CD14-positive monocyte (primary cell): ENCODE measurements around the gene C3orf70. TPM values are rescaled to one million over a fixed set of nuclear protein-coding genes. Genes with fewer than 3 reads are reported as not detected.

Experiments
- DNase-seq, 3 donors: peaks; one replicate each; pipeline ENCODE4 v3.0.0-alpha.2; 2011 to 2022
- H2AFZ ChIP-seq: 2 replicates; pipeline ENCODE4 v1.6.0; 2012; ENCODE audit warnings: mild to moderate bottlenecking, low read depth, low read length, inconsistent platforms; ENCODE audit not compliant: insufficient read depth, poor library complexity, severe bottlenecking
- H3K27ac ChIP-seq, 2 donors: 1 replicate in 1 of 2; 2 replicates in 1 of 2; pipeline ENCODE4 v1.5.1; 2012 to 2013; ENCODE audit warnings: low read length in 2 of 2, control low read depth in 1 of 2, inconsistent platforms in 1 of 2, low read depth in 1 of 2, mild to moderate bottlenecking in 1 of 2
- H3K27me3 ChIP-seq, 2 donors: one replicate each; pipeline versions ENCODE4 v1.6.0 to v1.6.1; 2011 to 2013; ENCODE audit warnings: low read length in 2 of 2; ENCODE audit not compliant: control insufficient read depth in 2 of 2, insufficient read depth in 2 of 2
- H3K36me3 ChIP-seq, 2 donors: replicated peaks in 1 of 2; 1 replicate in 1 of 2; 2 replicates in 1 of 2; pipeline versions ENCODE4 v1.5.1 to v1.6.1; 2012 to 2013; ENCODE audit warnings: low read length in 2 of 2, control low read depth in 1 of 2, inconsistent platforms in 1 of 2, mild to moderate bottlenecking in 1 of 2; ENCODE audit not compliant: insufficient read depth in 2 of 2, control insufficient read depth in 1 of 2
- H3K4me1 ChIP-seq, 2 donors: 1 replicate in 1 of 2; 2 replicates in 1 of 2; pipeline versions ENCODE4 v1.5.1 to v1.6.1; 2012 to 2013; ENCODE audit warnings: low read length in 2 of 2, control low read depth in 1 of 2, inconsistent platforms in 1 of 2, mild to moderate bottlenecking in 1 of 2, moderate library complexity in 1 of 2; ENCODE audit not compliant: insufficient read depth in 2 of 2, control insufficient read depth in 1 of 2
- H3K4me2 ChIP-seq: replicated peaks from 2 replicates; pipeline ENCODE3; 2012; ENCODE audit warnings: low read length, moderate library complexity, mild to moderate bottlenecking; ENCODE audit not compliant: poor library complexity, severe bottlenecking; ENCODE audit errors: extremely low read depth
- H3K4me3 ChIP-seq, 3 experiments: fragments of 200-600 bp in 1 of 3; sonication (generic) in 1 of 3; replicated peaks in 1 of 3; 1 replicate in 2 of 3; 2 replicates in 1 of 3; pipeline ENCODE4 v1.5.1; 2011 to 2013; ENCODE audit warnings: low read length in 3 of 3, mild to moderate bottlenecking in 3 of 3, control low read depth in 2 of 3, low read depth in 2 of 3, inconsistent platforms in 1 of 3, moderate library complexity in 1 of 3
- H3K79me2 ChIP-seq: 2 replicates; pipeline ENCODE4 v1.6.0; 2012; ENCODE audit warnings: mild to moderate bottlenecking, control low read depth, inconsistent platforms, low read length, moderate library complexity; ENCODE audit not compliant: insufficient read depth
- H3K9ac ChIP-seq: 2 replicates; pipeline ENCODE4 v1.6.0; 2017; ENCODE audit warnings: low read length, mild to moderate bottlenecking; ENCODE audit not compliant: insufficient read depth, poor library complexity, severe bottlenecking
- H3K9me3 ChIP-seq, 2 donors: replicated peaks in 1 of 2; 1 replicate in 1 of 2; 2 replicates in 1 of 2; pipeline versions ENCODE4 v1.5.1 to v1.6.1; 2012 to 2013; ENCODE audit warnings: low read length in 2 of 2, control low read depth in 1 of 2; ENCODE audit not compliant: control insufficient read depth in 1 of 2, insufficient read depth in 1 of 2
- H4K20me1 ChIP-seq: 2 replicates; pipeline ENCODE4 v1.6.0; 2012; ENCODE audit warnings: mild to moderate bottlenecking, low read length, control low read depth, moderate library complexity; ENCODE audit not compliant: insufficient read depth
- H3K27ac Mint-ChIP-seq, 7 donors: one replicate each; pipeline ENCODE4 v1.8.0; 2020; ENCODE audit warnings: mild to moderate bottlenecking in 7 of 7, mixed read lengths in 7 of 7, moderate library complexity in 6 of 7, inconsistent platforms in 2 of 7
- H3K27me3 Mint-ChIP-seq, 3 donors: one replicate each; pipeline ENCODE4 v1.8.0; 2021 to 2022; ENCODE audit warnings: low read depth in 3 of 3, mild to moderate bottlenecking in 3 of 3, mixed read lengths in 3 of 3, moderate library complexity in 3 of 3, inconsistent platforms in 1 of 3
- H3K36me3 Mint-ChIP-seq, 2 donors: one replicate each; pipeline ENCODE4 v1.8.0; 2020; ENCODE audit warnings: mixed read lengths in 2 of 2, inconsistent platforms in 1 of 2, mild to moderate bottlenecking in 1 of 2
- H3K4me1 Mint-ChIP-seq: one replicate; pipeline ENCODE4 v1.8.0; 2020; ENCODE audit warnings: mild to moderate bottlenecking, mixed read lengths
- H3K4me3 Mint-ChIP-seq, 2 donors: one replicate each; pipeline ENCODE4 v1.8.0; 2020; ENCODE audit warnings: mild to moderate bottlenecking in 2 of 2, mixed read lengths in 2 of 2, moderate library complexity in 1 of 2
- H3K9me3 Mint-ChIP-seq, 7 donors: one replicate each; pipeline ENCODE4 v1.8.0; 2020 to 2022; ENCODE audit warnings: mixed read lengths in 7 of 7, mild to moderate bottlenecking in 6 of 7, moderate library complexity in 6 of 7, inconsistent platforms in 2 of 7
- CTCF ChIP-seq: fragments of 200-600 bp; IDR thresholded peaks from one replicate; pipeline ENCODE4 v1.8.0; 2022; ENCODE audit warnings: antibody characterized with exemption, mild to moderate bottlenecking
- WGBS: methylation state at CpG from one replicate; pipeline ENCODE4 v1.1.5; 2013; ENCODE audit warnings: missing lambda C conversion rate; ENCODE audit not compliant: insufficient coverage; 5-methylcytosine and 5-hydroxymethylcytosine counted together
- intact Hi-C, 2 donors: fragments of 100-400 bp; cut with micrococcal nuclease; formaldehyde crosslinking; loops; one replicate each; pipeline versions ENCODE4 v1.15.0 to v1.15.1; 2023
- polyA plus RNA-seq, 3 donors: library from polyadenylated mRNA; depleted of rRNA in 1 of 3; unstranded in 2 of 3; stranded (reverse) in 1 of 3; fragments of 300-500 nt in 2 of 3; fragments of >200 nt in 1 of 3; fragmentation: Illumina TruSeq in 2 of 3; gene quantifications; 1 replicate in 2 of 3; 2 replicates in 1 of 3; pipeline ENCODE4 v1.2.3, GENCODE V29; 2012 to 2021

The C3orf70 gene
- polyA plus RNA-seq, 3 donors, result 0.01 to 0.08 TPM; not detected in 1

GRCh38 chr3:185069037-185070030 is 83.5 kb downstream of the C3orf70 start:
- intact Hi-C loops, result no loop called here
- no peak overlapping the region for H2AFZ ChIP-seq
- H3K9ac ChIP-seq, result no peak overlapping the region
- H3K36me3 Mint-ChIP-seq, result no peaks in the 10 kb centered on the region
- H3K27me3 Mint-ChIP-seq, result peaks cover 0 to 10% (median 5%) of the 10 kb centered on the region in 3 donors
- H3K4me3 ChIP-seq, result no peak overlapping the region
- H3K4me2 ChIP-seq, result no peak overlapping the region
- H3K27me3 ChIP-seq, result no peaks in the 10 kb centered on the region
- H3K4me3 Mint-ChIP-seq, result no peak overlapping the region
- H3K9me3 Mint-ChIP-seq, result peaks cover 0 to 7% (median 2%) of the 10 kb centered on the region in 7 donors
- H3K9me3 ChIP-seq, result no peaks in the 10 kb centered on the region
- H3K36me3 ChIP-seq, result no peaks in the 10 kb centered on the region
- H3K27ac Mint-ChIP-seq, result no peak overlapping the region
- H3K4me1 ChIP-seq, result no peaks in the 10 kb centered on the region
- H4K20me1 ChIP-seq, result no peaks in the 10 kb centered on the region
- H3K4me1 Mint-ChIP-seq, result no peaks in the 10 kb centered on the region
- TF ChIP-seq CTCF, result no peak
- WGBS, result 83% methylated on average over 24 of the region's 28 CpGs
- H3K27ac ChIP-seq, result no peak overlapping the region
- no peak for DNase-seq
- H3K79me2 ChIP-seq, result no peaks in the 10 kb centered on the region

DNA sequence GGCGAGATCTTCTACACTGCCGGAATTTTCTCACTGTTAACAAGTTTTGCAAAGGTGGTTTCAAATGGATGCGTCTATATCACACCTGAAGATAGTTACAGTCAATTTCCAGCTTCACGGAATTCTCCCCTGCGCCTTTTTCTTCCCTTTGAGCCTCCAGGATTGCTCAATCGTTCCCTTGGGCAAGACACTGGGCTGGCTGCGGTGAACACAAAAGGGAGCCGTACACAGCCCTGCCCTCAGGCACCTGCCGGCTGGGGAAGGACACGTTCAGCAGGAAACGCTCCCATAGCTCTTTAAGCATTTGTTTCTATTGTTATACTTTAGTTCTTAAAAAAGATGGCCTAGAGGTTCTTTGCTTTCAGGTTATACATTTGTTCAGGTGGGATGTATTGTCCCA is 85.7 kb downstream of the C3orf70 start:
- peaks cover 0 to 8% (median 4%) of the 10 kb centered on the region in 7 donors for H3K9me3 Mint-ChIP-seq
- intact Hi-C loops, result no loop called here
- DNase-seq, result no peak
- H3K4me1 Mint-ChIP-seq, result no peaks in the 10 kb centered on the region
- Histone ChIP-seq H3K9me3 (no peaks in the 10 kb centered on the region), H3K27ac (no peak overlapping the region), H3K4me3 (no peak overlapping the region), H3K9ac (no peak overlapping the region), H3K36me3 (no peaks in the 10 kb centered on the region), H3K27me3 (no peaks in the 10 kb centered on the region), H3K79me2 (no peaks in the 10 kb centered on the region), H4K20me1 (no peaks in the 10 kb centered on the region), H3K4me2 (no peak overlapping the region), H2AFZ (no peak overlapping the region), H3K4me1 (no peaks in the 10 kb centered on the region)
- WGBS, result 93% methylated on average over 9 of the region's 11 CpGs
- peaks cover 0 to 5% (median 5%) of the 10 kb centered on the region in 3 donors for H3K27me3 Mint-ChIP-seq
- H3K27ac Mint-ChIP-seq, result no peak overlapping the region
- TF ChIP-seq CTCF, result no peak
- H3K4me3 Mint-ChIP-seq, result no peak overlapping the region
- no peaks in the 10 kb centered on the region for H3K36me3 Mint-ChIP-seq
